ENCODE data around the gene LRCOL1.

LRCOL1 gene

DNA sequence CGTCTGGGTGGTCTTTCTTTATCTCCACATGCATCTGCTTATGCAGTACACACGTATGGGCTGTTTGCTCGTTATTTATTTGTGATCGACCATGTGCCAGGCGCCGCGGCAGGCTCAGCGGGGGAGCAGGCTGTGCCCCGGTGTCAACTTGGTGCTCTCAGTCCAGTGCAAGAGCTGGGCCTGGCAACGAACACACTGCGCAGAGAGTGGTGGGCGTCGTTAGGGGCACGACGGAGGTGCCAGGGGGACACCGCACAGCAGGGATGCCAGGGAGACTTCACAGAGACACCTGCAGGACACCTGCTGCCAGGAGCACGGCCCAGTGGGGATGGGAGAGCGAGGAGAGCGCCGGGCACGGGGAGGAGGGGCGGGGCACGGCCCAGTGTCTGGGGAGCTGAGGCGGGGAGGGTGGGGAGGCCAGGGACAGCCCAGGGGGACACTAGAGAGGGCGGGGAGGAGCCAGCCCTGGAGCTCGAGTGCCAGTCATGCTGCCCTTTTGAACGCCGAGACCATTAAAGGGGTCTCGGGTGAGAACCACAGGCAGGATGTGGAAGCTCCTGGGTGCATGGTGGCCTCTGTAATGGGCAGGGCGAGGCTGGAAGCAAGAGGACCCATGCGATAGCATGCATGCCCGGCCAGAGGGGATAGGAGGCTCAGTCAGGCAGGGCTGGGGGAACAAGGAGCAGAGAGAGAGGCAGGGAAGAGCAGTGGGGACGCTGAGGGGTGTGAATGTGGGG, 652 bp upstream of the LRCOL1 start:
- H3K4me3 ChIP-seq (ENCODE audit: low read length), result no peak overlapping the region
- no peak overlapping the region for H2AFZ ChIP-seq (ENCODE audit: low read depth, low read length)
- no peak overlapping the region for H3K27ac ChIP-seq (ENCODE audit: low read length)
- H3K27me3 ChIP-seq (ENCODE audit: low read depth, low read length), result no peaks in the 10 kb centered on the region
- H3K4me1 ChIP-seq (ENCODE audit: low read length), result peaks cover 7% of the 10 kb centered on the region; the same call in 1 of the 2 replicates
- H3K4me2 ChIP-seq (ENCODE audit: low read length), result no peak overlapping the region
- TF ChIP-seq, protein P1, sequence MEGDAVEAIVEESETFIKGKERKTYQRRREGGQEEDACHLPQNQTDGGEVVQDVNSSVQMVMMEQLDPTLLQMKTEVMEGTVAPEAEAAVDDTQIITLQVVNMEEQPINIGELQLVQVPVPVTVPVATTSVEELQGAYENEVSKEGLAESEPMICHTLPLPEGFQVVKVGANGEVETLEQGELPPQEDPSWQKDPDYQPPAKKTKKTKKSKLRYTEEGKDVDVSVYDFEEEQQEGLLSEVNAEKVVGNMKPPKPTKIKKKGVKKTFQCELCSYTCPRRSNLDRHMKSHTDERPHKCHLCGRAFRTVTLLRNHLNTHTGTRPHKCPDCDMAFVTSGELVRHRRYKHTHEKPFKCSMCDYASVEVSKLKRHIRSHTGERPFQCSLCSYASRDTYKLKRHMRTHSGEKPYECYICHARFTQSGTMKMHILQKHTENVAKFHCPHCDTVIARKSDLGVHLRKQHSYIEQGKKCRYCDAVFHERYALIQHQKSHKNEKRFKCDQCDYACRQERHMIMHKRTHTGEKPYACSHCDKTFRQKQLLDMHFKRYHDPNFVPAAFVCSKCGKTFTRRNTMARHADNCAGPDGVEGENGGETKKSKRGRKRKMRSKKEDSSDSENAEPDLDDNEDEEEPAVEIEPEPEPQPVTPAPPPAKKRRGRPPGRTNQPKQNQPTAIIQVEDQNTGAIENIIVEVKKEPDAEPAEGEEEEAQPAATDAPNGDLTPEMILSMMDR (IDR thresholded peaks at IDR 0.05; ENCODE audit: low read depth, low read length), result no peak
- no peak for TF ChIP-seq EZH2phosphoT487 (IDR thresholded peaks at IDR 0.05; ENCODE audit: low read depth)
- no peaks in the 10 kb centered on the region for H3K9me3 ChIP-seq (ENCODE audit: insufficient read depth, low read length)
- H4K20me1 ChIP-seq (ENCODE audit: insufficient read depth, low read length), result no peaks in the 10 kb centered on the region
- H3K79me2 ChIP-seq (ENCODE audit: low read length), result no peaks in the 10 kb centered on the region
- no peaks in the 10 kb centered on the region for H3K36me3 ChIP-seq (replicated peaks; ENCODE audit: low read depth, low read length)
- no peak overlapping the region for H3K9ac ChIP-seq (ENCODE audit: low read length)

DNA sequence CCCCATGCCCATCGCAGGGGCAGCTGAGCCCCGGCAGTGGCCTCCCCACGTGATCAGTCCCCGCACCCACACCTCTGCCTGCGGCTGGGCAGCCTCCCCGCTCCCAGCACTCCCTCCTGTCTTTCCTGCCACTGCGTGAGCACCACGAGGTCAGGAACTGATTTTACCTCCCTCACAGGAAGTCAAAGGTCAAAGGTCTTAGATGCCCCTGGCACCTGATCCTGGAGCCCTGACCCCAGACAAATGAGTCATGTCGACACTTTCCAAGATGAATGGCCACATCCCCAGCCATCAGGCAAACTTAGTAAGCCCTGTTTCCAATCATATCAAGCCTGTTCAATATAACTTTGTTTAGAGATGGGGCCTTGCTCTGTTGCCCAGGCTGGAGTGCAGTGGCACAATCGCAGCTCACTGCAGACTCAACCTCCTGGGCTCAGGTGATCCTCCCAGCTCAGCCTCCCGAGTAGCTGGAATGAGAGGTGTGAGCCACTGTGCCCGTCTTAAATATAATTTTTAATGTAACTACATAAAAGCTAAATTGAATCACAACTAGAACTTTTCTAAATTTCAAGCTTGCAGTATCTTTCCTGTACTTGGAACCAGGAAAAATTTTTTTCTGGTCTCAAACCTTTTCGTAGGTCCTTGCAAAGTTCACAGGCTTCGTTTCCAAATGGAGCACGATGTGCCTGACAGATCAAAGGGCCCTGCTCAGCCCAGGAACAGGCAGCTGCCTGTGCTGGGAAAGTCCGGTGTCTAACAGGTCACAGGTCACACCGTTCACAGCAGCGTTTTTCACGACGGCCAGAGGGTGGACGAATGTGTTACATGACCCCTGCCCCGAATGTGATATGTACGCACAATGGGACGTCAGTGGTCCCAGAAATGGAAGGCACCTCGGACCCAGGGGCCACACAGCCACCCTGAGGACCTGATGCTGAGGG, 1.9 kb downstream of the LRCOL1 start:
- Histone ChIP-seq H3K4me1 (ENCODE audit: low read length) (no peaks in the 10 kb centered on the region), H2AFZ (ENCODE audit: low read depth, low read length) (no peak overlapping the region), H3K4me2 (ENCODE audit: low read length) (no peak overlapping the region), H4K20me1 (ENCODE audit: insufficient read depth, low read length) (no peaks in the 10 kb centered on the region), H3K27me3 (ENCODE audit: low read depth, low read length) (no peaks in the 10 kb centered on the region), H3K79me2 (ENCODE audit: low read length) (no peaks in the 10 kb centered on the region), H3K4me3 (ENCODE audit: low read length) (no peak overlapping the region), H3K27ac (ENCODE audit: low read length) (no peak overlapping the region), H3K9me3 (ENCODE audit: insufficient read depth, low read length) (no peaks in the 10 kb centered on the region), H3K9ac (ENCODE audit: low read length) (no peak overlapping the region), H3K36me3 (replicated peaks; ENCODE audit: low read depth, low read length) (no peaks in the 10 kb centered on the region)
- TF ChIP-seq, protein P1 (IDR thresholded peaks at IDR 0.05; ENCODE audit: low read depth, low read length), result no peak
- no peak for TF ChIP-seq EZH2phosphoT487 (IDR thresholded peaks at IDR 0.05; ENCODE audit: low read depth)

DNA sequence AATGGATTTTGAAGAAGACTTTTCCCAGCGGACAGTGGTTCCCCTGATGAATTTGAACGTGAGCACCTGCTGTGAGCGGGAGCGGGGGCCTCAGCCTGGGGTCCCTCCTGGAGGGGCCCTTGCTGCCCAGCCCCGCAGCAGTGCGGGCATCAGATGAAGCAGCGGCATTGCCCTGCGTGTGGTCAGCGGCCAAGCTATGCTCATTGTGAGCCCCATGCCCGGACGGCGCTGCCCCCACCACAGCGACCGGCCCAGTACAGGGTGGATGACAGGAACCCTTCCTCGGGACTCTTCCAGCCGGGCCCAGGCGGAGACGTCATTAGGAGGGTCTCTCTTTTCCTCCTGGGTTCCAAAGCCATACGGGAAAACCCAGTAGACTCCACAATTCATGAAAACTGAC, 3.5 kb downstream of the LRCOL1 start:
- H3K27ac ChIP-seq (ENCODE audit: low read length), result no peak overlapping the region
- no peaks in the 10 kb centered on the region for H3K4me1 ChIP-seq (ENCODE audit: low read length)
- H3K79me2 ChIP-seq (ENCODE audit: low read length), result no peaks in the 10 kb centered on the region
- H3K4me2 ChIP-seq (ENCODE audit: low read length), result no peak overlapping the region
- no peaks in the 10 kb centered on the region for H3K27me3 ChIP-seq (ENCODE audit: low read depth, low read length)
- no peak overlapping the region for H3K4me3 ChIP-seq (ENCODE audit: low read length)
- H3K9me3 ChIP-seq (ENCODE audit: insufficient read depth, low read length), result no peaks in the 10 kb centered on the region
- no peak for TF ChIP-seq EZH2phosphoT487 (IDR thresholded peaks at IDR 0.05; ENCODE audit: low read depth)
- TF ChIP-seq, protein P1 (IDR thresholded peaks at IDR 0.05; ENCODE audit: low read depth, low read length), result no peak
- no peaks in the 10 kb centered on the region for H4K20me1 ChIP-seq (ENCODE audit: insufficient read depth, low read length)
- H3K9ac ChIP-seq (ENCODE audit: low read length), result no peak overlapping the region
- H2AFZ ChIP-seq (ENCODE audit: low read depth, low read length), result no peak overlapping the region
- no peaks in the 10 kb centered on the region for H3K36me3 ChIP-seq (replicated peaks; ENCODE audit: low read depth, low read length)

DNA sequence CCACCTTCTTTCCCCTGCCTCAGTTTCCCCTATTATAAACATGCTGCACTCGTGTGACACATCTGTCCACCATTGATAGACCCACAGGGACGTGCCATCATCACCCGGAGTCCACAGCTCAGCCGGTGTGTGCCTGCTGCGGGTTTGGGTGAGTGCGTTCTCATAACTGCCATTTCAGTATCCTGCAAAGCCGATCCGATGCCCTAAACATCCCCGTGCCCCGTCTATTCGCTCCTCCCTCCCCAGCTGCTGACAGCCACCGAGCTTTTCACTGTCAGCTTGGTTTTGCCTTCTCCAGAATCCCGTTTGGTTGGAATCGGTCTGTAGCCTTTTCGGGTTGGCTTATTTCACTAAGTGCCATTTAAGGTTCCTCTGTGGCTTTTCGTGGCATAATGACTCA, 3.9 kb downstream of the LRCOL1 start:
- TF ChIP-seq, protein P1 (IDR thresholded peaks at IDR 0.05; ENCODE audit: low read depth, low read length), result no peak
- TF ChIP-seq EZH2phosphoT487 (IDR thresholded peaks at IDR 0.05; ENCODE audit: low read depth), result no peak
- no peaks in the 10 kb centered on the region for H3K36me3 ChIP-seq (replicated peaks; ENCODE audit: low read depth, low read length)
- no peaks in the 10 kb centered on the region for H3K4me1 ChIP-seq (ENCODE audit: low read length)
- no peak overlapping the region for H2AFZ ChIP-seq (ENCODE audit: low read depth, low read length)
- H3K9ac ChIP-seq (ENCODE audit: low read length), result no peak overlapping the region
- no peak overlapping the region for H3K4me3 ChIP-seq (ENCODE audit: low read length)
- no peaks in the 10 kb centered on the region for H3K9me3 ChIP-seq (ENCODE audit: insufficient read depth, low read length)
- H3K27ac ChIP-seq (ENCODE audit: low read length), result no peak overlapping the region
- H4K20me1 ChIP-seq (ENCODE audit: insufficient read depth, low read length), result no peaks in the 10 kb centered on the region
- no peaks in the 10 kb centered on the region for H3K27me3 ChIP-seq (ENCODE audit: low read depth, low read length)
- no peaks in the 10 kb centered on the region for H3K79me2 ChIP-seq (ENCODE audit: low read length)
- H3K4me2 ChIP-seq (ENCODE audit: low read length), result no peak overlapping the region
